Cerebellar nuclear complex (tissue), 1 donor: Measurements from ENCODE around the gene CRYGS.

Experiments
- DNase-seq, 2 experiments: peaks; one replicate each; lab custom pipeline; 2025; lab: John Stamatoyannopoulos, UW

The CRYGS gene

GRCh38 chr3:186493525-186494255 is 50.5 kb downstream of the CRYGS start:
- no peak for DNase-seq

- DNase-seq = no peak
Measured at GRCh38 chr3:186492385-186492984, 51.7 kb downstream of the CRYGS start.

- DNase-seq = no peak
Measured at GRCh38 chr3:186489507-186489906, 54.7 kb downstream of the CRYGS start.
